Measurements from ENCODE around the gene OR10J1.
"Not testable (repeated sequence)": the region's sequence is repeated elsewhere in the genome, so short reads cannot be mapped to it uniquely, and the experiment has no call there.

Gene OR10J1

GRCh38 chr1:159449605-159450004 is 10.1 kb downstream of the OR10J1 start:
- not testable (repeated sequence) for H3K27me3 Mint-ChIP-seq; H3K4me1 Mint-ChIP-seq; H3K4me3 Mint-ChIP-seq; DNase-seq; H3K36me3 Mint-ChIP-seq; ATAC-seq (replicated peaks); H3K27ac Mint-ChIP-seq
- H3K9me3 Mint-ChIP-seq: peaks cover 14 to 15% of the 10 kb centered on the region in 2 donors

GRCh38 chr1:159459551-159459950 is 20.0 kb downstream of the OR10J1 start:
- no peak overlapping the region for H3K4me3 Mint-ChIP-seq
- H3K36me3 Mint-ChIP-seq: no peaks in the 10 kb centered on the region
- H3K27me3 Mint-ChIP-seq: no peaks in the 10 kb centered on the region
- H3K4me1 Mint-ChIP-seq: no peaks in the 10 kb centered on the region
- ATAC-seq (replicated peaks) (no peak), DNase-seq (no peak)
- H3K9me3 Mint-ChIP-seq: peaks cover 12 to 14% of the 10 kb centered on the region in 2 donors
- no peak overlapping the region for H3K27ac Mint-ChIP-seq

DNA sequence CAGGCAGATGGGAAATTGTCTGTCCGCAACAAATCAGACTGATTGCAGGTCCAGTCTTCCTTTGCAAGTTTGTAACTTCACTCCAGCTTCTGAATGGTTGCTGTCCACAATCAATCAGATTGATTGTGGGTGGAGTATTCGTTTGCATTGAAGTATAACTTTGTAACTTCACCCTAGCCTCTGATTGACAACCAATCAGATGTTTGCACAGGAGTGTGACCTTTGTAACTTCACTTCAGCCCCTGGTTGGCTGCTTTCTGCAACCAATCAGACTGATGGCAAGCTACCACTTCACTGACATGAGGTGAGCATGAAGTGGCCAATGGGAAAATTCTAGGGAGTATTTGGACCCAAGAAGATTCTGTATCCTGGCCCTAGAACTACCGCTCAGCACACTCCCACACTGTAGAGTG is 25.7 kb downstream of the OR10J1 start:
- H3K27ac Mint-ChIP-seq: no peak overlapping the region
- H3K9me3 Mint-ChIP-seq: peaks cover 12% of the 10 kb centered on the region in 2 donors
- no peaks in the 10 kb centered on the region for H3K4me1 Mint-ChIP-seq
- ATAC-seq (replicated peaks) (no peak), DNase-seq (no peak)
- no peak overlapping the region for H3K4me3 Mint-ChIP-seq
- H3K36me3 Mint-ChIP-seq: no peaks in the 10 kb centered on the region
- peaks cover 2 to 3% of the 10 kb centered on the region in 2 donors for H3K27me3 Mint-ChIP-seq

DNA sequence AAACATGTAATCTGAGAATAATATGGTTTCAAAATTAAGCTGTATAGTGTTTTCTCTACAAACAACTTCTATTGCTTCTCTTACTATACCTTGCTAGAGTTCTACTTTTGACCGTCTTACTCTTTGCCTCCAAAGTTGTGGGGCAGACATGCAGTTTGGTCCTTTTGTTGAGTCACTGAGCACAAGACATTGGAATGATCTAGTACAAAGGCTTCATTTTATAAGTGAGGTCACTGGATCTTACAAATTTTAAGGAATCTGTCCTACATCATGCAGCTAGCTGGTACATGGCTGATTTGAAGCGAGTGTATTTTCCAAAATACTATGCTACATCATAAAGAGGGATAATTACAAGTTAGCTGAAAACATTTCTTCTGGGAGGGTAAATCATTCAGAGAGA is 28.8 kb downstream of the OR10J1 start:
- H3K4me1 Mint-ChIP-seq: no peaks in the 10 kb centered on the region
- H3K27me3 Mint-ChIP-seq: peaks cover 10 to 15% of the 10 kb centered on the region in 2 donors
- no peak overlapping the region for H3K4me3 Mint-ChIP-seq
- H3K27ac Mint-ChIP-seq: no peak overlapping the region
- H3K36me3 Mint-ChIP-seq: no peaks in the 10 kb centered on the region
- ATAC-seq (replicated peaks) (no peak), DNase-seq (no peak)
- peaks cover 0 to 2% of the 10 kb centered on the region in 2 donors for H3K9me3 Mint-ChIP-seq

DNA sequence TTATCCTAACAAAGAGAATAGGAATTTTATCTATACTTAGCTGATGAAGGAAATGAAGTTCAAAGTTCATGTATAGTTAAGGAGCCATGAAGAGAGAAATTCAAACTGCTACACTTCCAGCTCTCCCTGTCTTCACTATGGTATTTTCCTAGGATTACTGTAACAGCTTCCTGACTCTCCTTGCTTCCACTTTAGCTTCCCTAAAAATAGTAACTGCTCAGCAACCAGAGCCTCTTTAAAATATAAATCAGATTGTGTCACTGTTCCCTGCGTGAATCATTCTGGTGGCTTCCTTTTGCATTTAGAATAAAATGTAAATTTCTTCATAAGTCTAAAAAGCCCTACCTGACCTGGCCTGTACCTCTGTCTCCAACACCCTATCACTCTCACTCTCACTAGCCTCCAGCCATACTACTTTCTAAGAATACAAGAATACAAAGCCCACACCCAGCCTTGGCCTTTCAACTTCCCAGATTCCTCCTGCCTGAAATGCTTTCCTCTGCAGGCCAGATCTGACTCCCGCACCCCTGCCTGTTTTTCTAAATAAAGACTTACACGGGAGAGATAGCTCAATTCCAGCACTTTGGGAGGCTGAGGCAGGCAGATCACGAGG is 30.5 kb downstream of the OR10J1 start:
- Mint-ChIP-seq H3K27me3 (peaks cover 12 to 17% of the 10 kb centered on the region in 2 donors), H3K36me3 (no peaks in the 10 kb centered on the region), H3K4me3 (no peak overlapping the region), H3K27ac (no peak overlapping the region), H3K4me1 (no peaks in the 10 kb centered on the region), H3K9me3 (peaks cover 0 to 4% of the 10 kb centered on the region in 2 donors)
- DNase-seq: no peak
- ATAC-seq (replicated peaks): no peak

DNA sequence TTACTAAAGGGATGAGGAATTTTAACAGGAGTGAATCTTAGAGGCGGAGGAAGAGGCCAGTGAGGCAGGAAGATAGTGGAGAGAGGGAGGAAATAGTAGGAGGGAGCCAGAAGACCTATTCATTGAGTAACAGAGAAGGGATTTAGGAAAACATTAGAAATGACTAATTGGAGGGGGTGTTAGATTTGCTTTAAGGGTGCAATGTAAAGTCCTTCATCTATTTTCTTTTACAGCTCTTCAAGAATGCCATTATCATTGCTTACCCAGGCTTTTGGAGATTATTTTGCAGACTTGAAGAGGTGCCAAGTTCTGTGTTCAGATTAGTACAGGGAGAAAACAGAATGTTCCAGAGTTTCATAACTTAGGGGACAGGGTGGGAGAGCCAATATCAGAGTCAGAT is 33.8 kb downstream of the OR10J1 start:
- Mint-ChIP-seq H3K27me3 (peaks cover 9 to 17% of the 10 kb centered on the region in 2 donors), H3K27ac (no peak overlapping the region), H3K4me3 (no peak overlapping the region), H3K9me3 (peaks cover 0 to 4% of the 10 kb centered on the region in 2 donors), H3K36me3 (no peaks in the 10 kb centered on the region), H3K4me1 (no peaks in the 10 kb centered on the region)
- no peak for ATAC-seq (replicated peaks)
- no peak for DNase-seq

DNA sequence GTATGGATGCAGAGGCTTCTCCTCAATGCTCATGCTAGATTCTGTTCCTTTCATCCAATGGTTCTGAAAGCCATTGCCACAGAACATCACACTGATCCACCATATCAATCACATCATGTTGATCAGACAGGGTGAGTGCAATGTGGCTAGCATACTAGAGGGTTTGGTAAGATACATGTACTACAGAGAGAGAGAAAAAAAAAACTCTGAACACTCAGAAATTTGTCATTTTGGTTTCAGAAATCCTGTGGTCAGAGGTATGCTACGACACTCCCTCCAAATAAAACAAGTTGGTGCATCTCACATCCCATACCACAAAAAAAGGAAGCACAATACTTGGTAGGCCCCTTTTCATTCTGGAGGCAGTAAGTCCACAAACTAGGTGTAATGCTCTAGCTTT is 35.4 kb downstream of the OR10J1 start:
- ATAC-seq (replicated peaks) (no peak), DNase-seq (no peak)
- Mint-ChIP-seq H3K27me3 (peaks cover 9 to 17% of the 10 kb centered on the region in 2 donors), H3K36me3 (no peaks in the 10 kb centered on the region), H3K4me1 (no peaks in the 10 kb centered on the region), H3K4me3 (no peak overlapping the region), H3K27ac (no peak overlapping the region), H3K9me3 (peaks cover 0 to 4% of the 10 kb centered on the region in 2 donors)

GRCh38 chr1:159483501-159483900 is 44.0 kb downstream of the OR10J1 start:
- Mint-ChIP-seq H3K27ac (no peak overlapping the region), H3K27me3 (peaks cover 0 to 5% of the 10 kb centered on the region in 2 donors), H3K9me3 (peaks cover 0 to 10% of the 10 kb centered on the region in 2 donors), H3K4me1 (no peaks in the 10 kb centered on the region), H3K36me3 (no peaks in the 10 kb centered on the region), H3K4me3 (no peak overlapping the region)
- ATAC-seq (replicated peaks): no peak
- no peak for DNase-seq

Data from stimulated activated naive B cell treated with anti-CD40 and anti-IgM and Interleukin-4, amounts not matched to agents 10 μg/mL and 1 μg/mL and 100 μg/mL, for 72 hours (primary cell).